PFSK-1 (cell line): ENCODE data around the gene DPF3.

Source experiments
- FOXP2 ChIP-seq: optimal IDR thresholded peaks from 2 replicates; pipeline ENCODE3; 2011; ENCODE audit warnings: borderline replicate concordance, control low read depth, inconsistent platforms; ENCODE audit not compliant: insufficient read depth; ENCODE audit errors: extremely low read length, extremely low read depth
- POLR2AphosphoS5 ChIP-seq: IDR thresholded peaks from 2 replicates; pipeline ENCODE4 v1.6.1; 2012; ENCODE audit warnings: low read depth, mild to moderate bottlenecking, control low read depth, low read length, moderate library complexity
- SIN3A ChIP-seq: IDR thresholded peaks from 2 replicates; pipeline ENCODE4 v1.6.1; 2012; ENCODE audit warnings: mild to moderate bottlenecking, low read length, moderate library complexity, borderline replicate concordance; ENCODE audit not compliant: insufficient read depth
- TAF1 ChIP-seq: IDR thresholded peaks from 2 replicates; pipeline ENCODE4 v1.6.1; 2012; ENCODE audit warnings: low read length, control low read depth, borderline replicate concordance; ENCODE audit not compliant: insufficient read depth
- TF ChIP-seq, protein P1 (sequence below), 2 experiments: IDR thresholded peaks; 2 replicates each; pipeline versions ENCODE4 v1.6.1 to v1.8.0; 2011 to 2012; ENCODE audit warnings: low read depth in 2 of 2, low read length in 2 of 2, control low read depth in 1 of 2, inconsistent platforms in 1 of 2, mild to moderate bottlenecking in 1 of 2, moderate library complexity in 1 of 2; ENCODE audit not compliant: insufficient read depth in 1 of 2

DNA sequence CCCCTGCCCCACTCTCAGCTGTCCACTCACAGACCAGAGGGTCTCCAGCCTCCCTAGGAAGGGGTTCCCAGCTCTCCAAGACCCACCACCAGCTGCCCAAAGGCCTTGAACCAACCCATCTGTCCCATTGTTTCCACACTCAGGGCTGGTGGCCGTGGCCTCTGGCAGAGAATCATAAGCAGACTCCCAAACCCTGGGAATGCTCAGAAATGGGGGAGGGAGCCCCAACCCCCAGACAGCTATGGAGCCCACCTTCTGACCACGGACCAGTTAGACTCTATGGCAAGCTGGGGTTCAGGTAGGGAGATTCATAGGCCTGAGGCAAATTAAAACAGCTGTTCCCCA, 280.0 kb downstream of the DPF3 start:
- TF ChIP-seq TAF1 (no peak), POLR2AphosphoS5 (no peak), SIN3A (no peak), FOXP2 (no peak)
- TF ChIP-seq, protein P1, sequence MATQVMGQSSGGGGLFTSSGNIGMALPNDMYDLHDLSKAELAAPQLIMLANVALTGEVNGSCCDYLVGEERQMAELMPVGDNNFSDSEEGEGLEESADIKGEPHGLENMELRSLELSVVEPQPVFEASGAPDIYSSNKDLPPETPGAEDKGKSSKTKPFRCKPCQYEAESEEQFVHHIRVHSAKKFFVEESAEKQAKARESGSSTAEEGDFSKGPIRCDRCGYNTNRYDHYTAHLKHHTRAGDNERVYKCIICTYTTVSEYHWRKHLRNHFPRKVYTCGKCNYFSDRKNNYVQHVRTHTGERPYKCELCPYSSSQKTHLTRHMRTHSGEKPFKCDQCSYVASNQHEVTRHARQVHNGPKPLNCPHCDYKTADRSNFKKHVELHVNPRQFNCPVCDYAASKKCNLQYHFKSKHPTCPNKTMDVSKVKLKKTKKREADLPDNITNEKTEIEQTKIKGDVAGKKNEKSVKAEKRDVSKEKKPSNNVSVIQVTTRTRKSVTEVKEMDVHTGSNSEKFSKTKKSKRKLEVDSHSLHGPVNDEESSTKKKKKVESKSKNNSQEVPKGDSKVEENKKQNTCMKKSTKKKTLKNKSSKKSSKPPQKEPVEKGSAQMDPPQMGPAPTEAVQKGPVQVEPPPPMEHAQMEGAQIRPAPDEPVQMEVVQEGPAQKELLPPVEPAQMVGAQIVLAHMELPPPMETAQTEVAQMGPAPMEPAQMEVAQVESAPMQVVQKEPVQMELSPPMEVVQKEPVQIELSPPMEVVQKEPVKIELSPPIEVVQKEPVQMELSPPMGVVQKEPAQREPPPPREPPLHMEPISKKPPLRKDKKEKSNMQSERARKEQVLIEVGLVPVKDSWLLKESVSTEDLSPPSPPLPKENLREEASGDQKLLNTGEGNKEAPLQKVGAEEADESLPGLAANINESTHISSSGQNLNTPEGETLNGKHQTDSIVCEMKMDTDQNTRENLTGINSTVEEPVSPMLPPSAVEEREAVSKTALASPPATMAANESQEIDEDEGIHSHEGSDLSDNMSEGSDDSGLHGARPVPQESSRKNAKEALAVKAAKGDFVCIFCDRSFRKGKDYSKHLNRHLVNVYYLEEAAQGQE (IDR thresholded peaks at IDR 0.05; ENCODE audit: insufficient read depth in 1 of 2, low read depth in 2 of 2, low read length in 2 of 2): no peak
